ENCODE results near the gene ACACB. TPM values are rescaled to one million over a fixed set of nuclear protein-coding genes. Genes with fewer than 3 reads are reported as not detected.

The ACACB gene
- total RNA-seq, 1 experiment from 2014 or later = 20.0 TPM

GRCh38 chr12:109154451-109155438 is 38.4 kb downstream of the ACACB start:
- POLR2A ChIA-PET = interaction anchor here (0.6 to 0.9 kb wide), 8 partner anchors 9 to 843 kb away, joined by 3 to 9 read pairs (median 4); partner anchors contain the start of genes ISCU and USP30
- H3K9me3 Mint-ChIP-seq = no peaks in the 10 kb centered on the region
- H3K27ac Mint-ChIP-seq = peak overlapping the region; percentile 97
- H3K4me1 Mint-ChIP-seq = peaks cover 13% of the 10 kb centered on the region
- ATAC-seq (peak; percentile 95), DNase-seq (ENCODE audit: low spot score) (peak; percentile 89)
- no peaks in the 10 kb centered on the region for H3K36me3 Mint-ChIP-seq
- H3K27me3 Mint-ChIP-seq (ENCODE audit: low read depth) = peaks cover 18% of the 10 kb centered on the region
- CTCF ChIA-PET = interaction anchor here (0.6 to 2.3 kb wide), 13 partner anchors 12 to 270 kb away, joined by 3 to 20 read pairs (median 3); partner anchors contain the start of gene UNG
- H3K4me3 Mint-ChIP-seq = peak overlapping the region; percentile 87
- TF ChIP-seq, protein P1, sequence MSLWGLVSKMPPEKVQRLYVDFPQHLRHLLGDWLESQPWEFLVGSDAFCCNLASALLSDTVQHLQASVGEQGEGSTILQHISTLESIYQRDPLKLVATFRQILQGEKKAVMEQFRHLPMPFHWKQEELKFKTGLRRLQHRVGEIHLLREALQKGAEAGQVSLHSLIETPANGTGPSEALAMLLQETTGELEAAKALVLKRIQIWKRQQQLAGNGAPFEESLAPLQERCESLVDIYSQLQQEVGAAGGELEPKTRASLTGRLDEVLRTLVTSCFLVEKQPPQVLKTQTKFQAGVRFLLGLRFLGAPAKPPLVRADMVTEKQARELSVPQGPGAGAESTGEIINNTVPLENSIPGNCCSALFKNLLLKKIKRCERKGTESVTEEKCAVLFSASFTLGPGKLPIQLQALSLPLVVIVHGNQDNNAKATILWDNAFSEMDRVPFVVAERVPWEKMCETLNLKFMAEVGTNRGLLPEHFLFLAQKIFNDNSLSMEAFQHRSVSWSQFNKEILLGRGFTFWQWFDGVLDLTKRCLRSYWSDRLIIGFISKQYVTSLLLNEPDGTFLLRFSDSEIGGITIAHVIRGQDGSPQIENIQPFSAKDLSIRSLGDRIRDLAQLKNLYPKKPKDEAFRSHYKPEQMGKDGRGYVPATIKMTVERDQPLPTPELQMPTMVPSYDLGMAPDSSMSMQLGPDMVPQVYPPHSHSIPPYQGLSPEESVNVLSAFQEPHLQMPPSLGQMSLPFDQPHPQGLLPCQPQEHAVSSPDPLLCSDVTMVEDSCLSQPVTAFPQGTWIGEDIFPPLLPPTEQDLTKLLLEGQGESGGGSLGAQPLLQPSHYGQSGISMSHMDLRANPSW (CRISPR knock-in tag; conservative IDR thresholded peaks at IDR 0.05; ENCODE audit: low read depth) = no peak
- no peak for TF ChIP-seq NFYB (CRISPR knock-in tag; conservative IDR thresholded peaks at IDR 0.05; ENCODE audit: low read depth)
- no peak for TF ChIP-seq USF1 (CRISPR knock-in tag; IDR thresholded peaks at IDR 0.05)
- 0 out of 2 replicates have a peak, but pooled peaks have one; percentile 45 for TF ChIP-seq NFE2L1 (CRISPR knock-in tag; IDR thresholded peaks at IDR 0.05)
- TF ChIP-seq GTF2I (CRISPR knock-in tag; conservative IDR thresholded peaks at IDR 0.05) = no peak
- no peak for TF ChIP-seq NR1H2 (CRISPR knock-in tag; IDR thresholded peaks at IDR 0.05)
- TF ChIP-seq E2F5 (CRISPR knock-in tag; IDR thresholded peaks at IDR 0.05) = 0 out of 2 replicates have a peak, but pooled peaks have one; percentile 23
- TF ChIP-seq, protein P2, sequence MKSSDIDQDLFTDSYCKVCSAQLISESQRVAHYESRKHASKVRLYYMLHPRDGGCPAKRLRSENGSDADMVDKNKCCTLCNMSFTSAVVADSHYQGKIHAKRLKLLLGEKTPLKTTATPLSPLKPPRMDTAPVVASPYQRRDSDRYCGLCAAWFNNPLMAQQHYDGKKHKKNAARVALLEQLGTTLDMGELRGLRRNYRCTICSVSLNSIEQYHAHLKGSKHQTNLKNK (CRISPR knock-in tag; IDR thresholded peaks at IDR 0.05) = no peak
- no peak for TF ChIP-seq MLX (CRISPR knock-in tag; IDR thresholded peaks at IDR 0.05)
- TF ChIP-seq NFATC4 (CRISPR knock-in tag; IDR thresholded peaks at IDR 0.05) = no peak
- no peak for TF ChIP-seq CTCF (IDR thresholded peaks at IDR 0.05)
- TF ChIP-seq KAT7 (CRISPR knock-in tag; IDR thresholded peaks at IDR 0.05; ENCODE audit: borderline replicate concordance) = no peak
- TF ChIP-seq ELF4 (CRISPR knock-in tag; IDR thresholded peaks at IDR 0.05; ENCODE audit: low read depth) = no peak
- TF ChIP-seq CDX4 (CRISPR knock-in tag; IDR thresholded peaks at IDR 0.05; ENCODE audit: borderline replicate concordance) = no peak
- TF ChIP-seq ESRRA (CRISPR knock-in tag; IDR thresholded peaks at IDR 0.05; ENCODE audit: borderline replicate concordance) = no peak
- no peak for TF ChIP-seq EMX1 (CRISPR knock-in tag; IDR thresholded peaks at IDR 0.05)
- no peak for TF ChIP-seq ZNF232 (CRISPR knock-in tag; IDR thresholded peaks at IDR 0.05)
- TF ChIP-seq FOXJ3 (CRISPR knock-in tag; IDR thresholded peaks at IDR 0.05; ENCODE audit: borderline replicate concordance) = no peak
- TF ChIP-seq, protein P3, sequence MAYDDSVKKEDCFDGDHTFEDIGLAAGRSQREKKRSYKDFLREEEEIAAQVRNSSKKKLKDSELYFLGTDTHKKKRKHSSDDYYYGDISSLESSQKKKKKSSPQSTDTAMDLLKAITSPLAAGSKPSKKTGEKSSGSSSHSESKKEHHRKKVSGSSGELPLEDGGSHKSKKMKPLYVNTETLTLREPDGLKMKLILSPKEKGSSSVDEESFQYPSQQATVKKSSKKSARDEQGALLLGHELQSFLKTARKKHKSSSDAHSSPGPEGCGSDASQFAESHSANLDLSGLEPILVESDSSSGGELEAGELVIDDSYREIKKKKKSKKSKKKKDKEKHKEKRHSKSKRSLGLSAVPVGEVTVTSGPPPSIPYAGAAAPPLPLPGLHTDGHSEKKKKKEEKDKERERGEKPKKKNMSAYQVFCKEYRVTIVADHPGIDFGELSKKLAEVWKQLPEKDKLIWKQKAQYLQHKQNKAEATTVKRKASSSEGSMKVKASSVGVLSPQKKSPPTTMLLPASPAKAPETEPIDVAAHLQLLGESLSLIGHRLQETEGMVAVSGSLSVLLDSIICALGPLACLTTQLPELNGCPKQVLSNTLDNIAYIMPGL (CRISPR knock-in tag; IDR thresholded peaks at IDR 0.05) = 0 out of 2 replicates have a peak, but pooled peaks have one; percentile 33
- no peak for TF ChIP-seq ATF1 (CRISPR knock-in tag; IDR thresholded peaks at IDR 0.05)
- no peak for TF ChIP-seq ZNF138 (CRISPR knock-in tag; conservative IDR thresholded peaks at IDR 0.05)
- TF ChIP-seq MYBL2 (CRISPR knock-in tag; IDR thresholded peaks at IDR 0.05) = no peak
- TF ChIP-seq PREB (CRISPR knock-in tag; IDR thresholded peaks at IDR 0.05; ENCODE audit: borderline replicate concordance) = no peak
- TF ChIP-seq JUN (CRISPR knock-in tag; IDR thresholded peaks at IDR 0.05) = no peak
